Epithelial cell of alveolus of lung (primary cell): Measurements from ENCODE around the gene ELAVL3. TPM values are rescaled to one million over a fixed set of nuclear protein-coding genes. Genes with fewer than 3 reads are reported as not detected.

Experiments used
- total RNA-seq: library from RNA; depleted of rRNA; stranded (reverse); fragments of >200 nt; gene quantifications from 2 replicates; pipeline ENCODE4 v1.2.1, GENCODE V29; 2015

Gene ELAVL3
- total RNA-seq: 0.52 TPM in 1 of 2 replicates, not detected in the other

DNA sequence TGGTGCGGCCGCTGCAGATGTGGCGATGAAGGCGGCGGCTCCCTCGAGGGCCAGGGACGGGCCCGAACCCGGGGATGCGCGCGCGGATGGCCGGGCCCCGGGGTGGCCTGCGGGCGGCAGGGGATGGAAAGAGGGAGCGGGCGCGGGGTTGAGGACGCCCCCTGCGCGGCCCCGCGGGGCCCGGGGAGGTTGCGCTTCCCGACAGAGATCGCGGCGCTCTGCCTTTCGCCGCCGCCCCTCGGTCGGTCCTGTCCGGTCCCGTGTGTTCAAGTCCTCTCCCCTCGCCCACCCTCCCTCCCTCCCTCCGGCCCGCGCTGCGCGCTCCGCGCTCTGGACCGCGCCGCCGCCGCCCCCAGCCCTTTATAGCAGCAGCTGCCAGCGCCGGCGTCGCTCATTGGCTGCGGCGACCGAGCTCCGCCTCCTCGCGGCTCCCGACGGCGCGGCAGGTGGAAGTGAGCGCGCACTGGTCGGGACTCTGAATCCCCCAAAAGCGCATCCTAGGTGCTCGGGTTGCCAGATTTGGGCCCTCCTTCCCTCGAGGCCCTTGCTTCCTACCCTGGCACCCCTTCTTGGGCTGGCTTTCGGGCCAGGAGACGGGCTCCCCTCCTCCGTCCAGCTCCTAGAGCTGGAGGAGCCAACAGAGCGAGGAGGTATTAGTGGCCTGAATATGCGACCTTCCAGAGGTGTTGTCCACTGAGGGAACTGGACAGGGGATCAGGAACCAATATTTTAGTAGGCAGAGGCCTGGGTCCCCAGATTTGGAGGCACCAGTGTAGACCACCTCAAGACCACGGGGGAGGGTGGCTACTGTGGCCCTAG lies at the start of gene ELAVL3:
Gene ELAVL3 (minus strand): TSS at position 332 of the 819 bp plus-strand sequence. CDS start 438 bp downstream, outside the sequence.

GRCh38 chr19:11528551-11529341 lies 47.9 kb upstream of the ELAVL3 start, which contains the start of gene ECSIT:
Gene ECSIT, minus strand, starts transcription at chr19:11529134. Its CDS starts 9,964 bp downstream, at chr19:11519170.

GRCh38 chr19:11505504-11506100 lies 24.8 kb upstream of the ELAVL3 start, which contains the start of gene ZNF653:
Gene ZNF653, minus strand, starts transcription at chr19:11505839. Its CDS starts 53 bp downstream, at chr19:11505786.

GRCh38 chr19:11435057-11435832 lies 45.6 kb downstream of the ELAVL3 start, which contains the start of the genes ODAD3 and PRKCSH:
Gene ODAD3, minus strand, starts transcription at chr19:11435121. Its CDS starts 105 bp downstream, at chr19:11435016.
Gene PRKCSH, plus strand, starts transcription at chr19:11435635. Its CDS starts 483 bp downstream, at chr19:11436118.

GRCh38 chr19:11418549-11419506 lies 62.0 kb downstream of the ELAVL3 start, which contains the start of gene RGL3:
Gene RGL3, minus strand, starts transcription at chr19:11419314. Its CDS starts 36 bp downstream, at chr19:11419278.

Other genes starting within 250 kb of the ELAVL3 start
- not detected in 2 replicates for gene ANGPTL8, start 241.4 kb downstream of the ELAVL3 start, total RNA-seq
- 44.7 and 50.4 TPM in 2 replicates for gene DOCK6, start 218.5 kb downstream of the ELAVL3 start, total RNA-seq
- not detected in 2 replicates for gene TSPAN16, start 184.9 kb downstream of the ELAVL3 start, total RNA-seq
- gene RAB3D, start 141.4 kb downstream of the ELAVL3 start, total RNA-seq: 18.2 and 21.1 TPM in 2 replicates
- gene TMEM205, start 134.8 kb downstream of the ELAVL3 start, total RNA-seq: 221 and 282 TPM in 2 replicates
- 6.2 and 9.4 TPM in 2 replicates for gene CCDC159, start 134.5 kb downstream of the ELAVL3 start, total RNA-seq
- 23.4 and 46.5 TPM in 2 replicates for gene PLPPR2, start 125.6 kb downstream of the ELAVL3 start, total RNA-seq
- gene SWSAP1, start 106.4 kb downstream of the ELAVL3 start, total RNA-seq: 1.2 and 4.6 TPM in 2 replicates
- gene EPOR, start 96.7 kb downstream of the ELAVL3 start, total RNA-seq: 6.9 and 15.4 TPM in 2 replicates
- gene RGL3, start 61.7 kb downstream of the ELAVL3 start, total RNA-seq: under 0.01 and 1.2 TPM in 2 replicates
- 0.13 TPM in 1 of 2 replicates, not detected in the other for gene ODAD3, start 45.9 kb downstream of the ELAVL3 start, total RNA-seq
- gene PRKCSH, start 45.4 kb downstream of the ELAVL3 start, total RNA-seq: 263 and 309 TPM in 2 replicates
- gene ZNF653, start 24.8 kb upstream of the ELAVL3 start, total RNA-seq: 5.2 and 10.1 TPM in 2 replicates
- gene ECSIT, start 48.1 kb upstream of the ELAVL3 start, total RNA-seq: 45.4 and 46.0 TPM in 2 replicates
- gene CNN1, start 57.8 kb upstream of the ELAVL3 start, total RNA-seq: 2.6 and 38.0 TPM in 2 replicates
- gene ELOF1, start 78.2 kb upstream of the ELAVL3 start, total RNA-seq: 41.0 and 44.6 TPM in 2 replicates
- 1.9 TPM in 1 of 2 replicates, not detected in the other for gene ACP5, start 96.6 kb upstream of the ELAVL3 start, total RNA-seq
- gene ZNF627, start 116.4 kb upstream of the ELAVL3 start, total RNA-seq: 14.7 and 16.5 TPM in 2 replicates